ENCODE data around the gene CSF1R.
"Not testable (repeated sequence)": the region's sequence is repeated elsewhere in the genome, so short reads cannot be mapped to it uniquely, and the experiment has no call there.

CSF1R gene

GRCh38 chr5:150106674-150107426, 20.5 kb upstream of the CSF1R start:
- Histone ChIP-seq H3K9ac (ENCODE audit: low read length) (no peak overlapping the region), H3K27ac (ENCODE audit: low read depth, low read length) (no peak overlapping the region), H3K4me1 (ENCODE audit: control insufficient read depth, insufficient read depth, low read length) (no peaks in the 10 kb centered on the region), H3K27me3 (ENCODE audit: control insufficient read depth, insufficient read depth, low read length) (no peaks in the 10 kb centered on the region), H3K36me3 (ENCODE audit: control insufficient read depth, insufficient read depth, low read length) (no peaks in the 10 kb centered on the region), H3K4me3 (ENCODE audit: low read length) (no peak overlapping the region)

GRCh38 chr5:150105928-150106615, 19.7 kb upstream of the CSF1R start:
- Histone ChIP-seq H3K36me3 (ENCODE audit: control insufficient read depth, insufficient read depth, low read length) (no peaks in the 10 kb centered on the region), H3K9ac (ENCODE audit: low read length) (no peak overlapping the region), H3K27ac (ENCODE audit: low read depth, low read length) (no peak overlapping the region), H3K4me1 (ENCODE audit: control insufficient read depth, insufficient read depth, low read length) (no peaks in the 10 kb centered on the region), H3K4me3 (ENCODE audit: low read length) (no peak overlapping the region), H3K27me3 (ENCODE audit: control insufficient read depth, insufficient read depth, low read length) (no peaks in the 10 kb centered on the region)

GRCh38 chr5:150104550-150104870, 18.2 kb upstream of the CSF1R start:
- H3K4me1 ChIP-seq (ENCODE audit: control insufficient read depth, insufficient read depth, low read length), result no peaks in the 10 kb centered on the region
- H3K36me3 ChIP-seq (ENCODE audit: control insufficient read depth, insufficient read depth, low read length), result no peaks in the 10 kb centered on the region
- H3K27me3 ChIP-seq (ENCODE audit: control insufficient read depth, insufficient read depth, low read length), result no peaks in the 10 kb centered on the region
- no peak overlapping the region for H3K27ac ChIP-seq (ENCODE audit: low read depth, low read length)
- H3K4me3 ChIP-seq (ENCODE audit: low read length), result no peak overlapping the region
- H3K9ac ChIP-seq (ENCODE audit: low read length), result no peak overlapping the region

- no peak overlapping the region for H3K9ac ChIP-seq (ENCODE audit: low read length)
- H3K4me1 ChIP-seq (ENCODE audit: control insufficient read depth, insufficient read depth, low read length), result no peaks in the 10 kb centered on the region
- no peaks in the 10 kb centered on the region for H3K27me3 ChIP-seq (ENCODE audit: control insufficient read depth, insufficient read depth, low read length)
- H3K4me3 ChIP-seq (ENCODE audit: low read length), result no peak overlapping the region
- no peak overlapping the region for H3K27ac ChIP-seq (ENCODE audit: low read depth, low read length)
- H3K36me3 ChIP-seq (ENCODE audit: control insufficient read depth, insufficient read depth, low read length), result no peaks in the 10 kb centered on the region
Observed at GRCh38 chr5:150103678-150104549, 17.6 kb upstream of the CSF1R start.

GRCh38 chr5:150101023-150101422, 14.7 kb upstream of the CSF1R start:
- no peaks in the 10 kb centered on the region for H3K4me1 ChIP-seq (ENCODE audit: control insufficient read depth, insufficient read depth, low read length)
- H3K36me3 ChIP-seq (ENCODE audit: control insufficient read depth, insufficient read depth, low read length), result no peaks in the 10 kb centered on the region
- H3K27ac ChIP-seq (ENCODE audit: low read depth, low read length), result no peak overlapping the region
- H3K9ac ChIP-seq (ENCODE audit: low read length), result no peak overlapping the region
- H3K4me3 ChIP-seq (ENCODE audit: low read length), result no peak overlapping the region
- H3K27me3 ChIP-seq (ENCODE audit: control insufficient read depth, insufficient read depth, low read length), result no peaks in the 10 kb centered on the region

- Histone ChIP-seq H3K4me3 (ENCODE audit: low read length) (no peak overlapping the region), H3K9ac (ENCODE audit: low read length) (no peak overlapping the region), H3K36me3 (ENCODE audit: control insufficient read depth, insufficient read depth, low read length) (no peaks in the 10 kb centered on the region), H3K4me1 (ENCODE audit: control insufficient read depth, insufficient read depth, low read length) (no peaks in the 10 kb centered on the region), H3K27ac (ENCODE audit: low read depth, low read length) (no peak overlapping the region), H3K27me3 (ENCODE audit: control insufficient read depth, insufficient read depth, low read length) (no peaks in the 10 kb centered on the region)
Observed at GRCh38 chr5:150097152-150097551, 10.8 kb upstream of the CSF1R start.

GRCh38 chr5:150092159-150092787, 5.9 kb upstream of the CSF1R start:
- Histone ChIP-seq H3K27me3 (ENCODE audit: control insufficient read depth, insufficient read depth, low read length) (no peaks in the 10 kb centered on the region), H3K27ac (ENCODE audit: low read depth, low read length) (no peak overlapping the region), H3K9ac (ENCODE audit: low read length) (no peak overlapping the region), H3K4me3 (ENCODE audit: low read length) (no peak overlapping the region), H3K4me1 (ENCODE audit: control insufficient read depth, insufficient read depth, low read length) (no peaks in the 10 kb centered on the region), H3K36me3 (ENCODE audit: control insufficient read depth, insufficient read depth, low read length) (no peaks in the 10 kb centered on the region)

GRCh38 chr5:150085191-150085912, 1.0 kb downstream of the CSF1R start:
- H3K4me3 ChIP-seq (ENCODE audit: low read length), result no peak overlapping the region
- H3K4me1 ChIP-seq (ENCODE audit: control insufficient read depth, insufficient read depth, low read length), result no peaks in the 10 kb centered on the region
- no peak overlapping the region for H3K9ac ChIP-seq (ENCODE audit: low read length)
- H3K27ac ChIP-seq (ENCODE audit: low read depth, low read length), result no peak overlapping the region
- H3K36me3 ChIP-seq (ENCODE audit: control insufficient read depth, insufficient read depth, low read length), result no peaks in the 10 kb centered on the region
- no peaks in the 10 kb centered on the region for H3K27me3 ChIP-seq (ENCODE audit: control insufficient read depth, insufficient read depth, low read length)

- not testable (repeated sequence) for H3K27me3 ChIP-seq (ENCODE audit: control insufficient read depth, insufficient read depth, low read length); H3K9ac ChIP-seq (ENCODE audit: low read length); H3K27ac ChIP-seq (ENCODE audit: low read depth, low read length); H3K4me1 ChIP-seq (ENCODE audit: control insufficient read depth, insufficient read depth, low read length); H3K36me3 ChIP-seq (ENCODE audit: control insufficient read depth, insufficient read depth, low read length)
- peak overlapping the region; percentile 7 for H3K4me3 ChIP-seq (ENCODE audit: low read length)
Observed at GRCh38 chr5:150084754-150085153, 1.6 kb downstream of the CSF1R start.

- H3K4me3 ChIP-seq (ENCODE audit: low read length), result no peak overlapping the region
- H3K27me3 ChIP-seq (ENCODE audit: control insufficient read depth, insufficient read depth, low read length), result no peaks in the 10 kb centered on the region
- no peak overlapping the region for H3K9ac ChIP-seq (ENCODE audit: low read length)
- no peak overlapping the region for H3K27ac ChIP-seq (ENCODE audit: low read depth, low read length)
- H3K36me3 ChIP-seq (ENCODE audit: control insufficient read depth, insufficient read depth, low read length), result no peaks in the 10 kb centered on the region
- no peaks in the 10 kb centered on the region for H3K4me1 ChIP-seq (ENCODE audit: control insufficient read depth, insufficient read depth, low read length)
Observed at GRCh38 chr5:150082889-150083288, 3.5 kb downstream of the CSF1R start.

GRCh38 chr5:150082374-150082773, 4.0 kb downstream of the CSF1R start:
- Histone ChIP-seq H3K27ac (ENCODE audit: low read depth, low read length) (no peak overlapping the region), H3K9ac (ENCODE audit: low read length) (no peak overlapping the region), H3K27me3 (ENCODE audit: control insufficient read depth, insufficient read depth, low read length) (no peaks in the 10 kb centered on the region), H3K4me3 (ENCODE audit: low read length) (no peak overlapping the region), H3K36me3 (ENCODE audit: control insufficient read depth, insufficient read depth, low read length) (no peaks in the 10 kb centered on the region), H3K4me1 (ENCODE audit: control insufficient read depth, insufficient read depth, low read length) (no peaks in the 10 kb centered on the region)

All from rectal smooth muscle tissue (tissue), 1 donor.